WTC11 (cell line): ENCODE data around the gene EAPP. TPM values are rescaled to one million over a fixed set of nuclear protein-coding genes. Genes with fewer than 3 reads are reported as not detected.
A peak's percentile ranks its signal among the peaks of the same experiment; 100 is the strongest.
"Not testable (repeated sequence)": the region's sequence is repeated elsewhere in the genome, so short reads cannot be mapped to it uniquely, and the experiment has no call there.

Experiments used
- ATAC-seq: fragments of 200-7000 bp; cut with Tn5 transposase; 2 replicates; pipeline ENCODE4 v1.10.0; 2021; ENCODE audit warnings: mild to moderate bottlenecking, moderate library complexity
- CTCF ChIA-PET: fragments of 300-600 bp; sonication (Branson Sonifier 250); formaldehyde crosslinking; loops from one replicate; lab custom pipeline; 2021; ENCODE audit warnings: antibody characterized with exemption; lab: Charles Lee
- POLR2A ChIA-PET: fragments of 350-600 bp; sonication (Branson Sonifier 250); formaldehyde crosslinking; loops from one replicate; lab custom pipeline; 2021; ENCODE audit warnings: antibody characterized with exemption; lab: Charles Lee
- DNase-seq: peaks from one replicate; pipeline ENCODE4 v3.0.0; 2021; ENCODE audit warnings: low spot score
- H3K27ac Mint-ChIP-seq: 2 replicates; pipeline ENCODE4 v1.8.0; 2021; ENCODE audit warnings: mixed read lengths
- H3K27me3 Mint-ChIP-seq: 2 replicates; pipeline ENCODE4 v1.8.0; 2021; ENCODE audit warnings: low read depth, mild to moderate bottlenecking, moderate library complexity, mixed read lengths
- H3K36me3 Mint-ChIP-seq: 2 replicates; pipeline ENCODE4 v1.8.0; 2021; ENCODE audit warnings: mixed read lengths
- H3K4me1 Mint-ChIP-seq: 2 replicates; pipeline ENCODE4 v1.8.0; 2022; ENCODE audit warnings: mixed read lengths
- H3K4me3 Mint-ChIP-seq: 2 replicates; pipeline ENCODE4 v1.8.0; 2021; ENCODE audit warnings: mild to moderate bottlenecking, moderate library complexity, mixed read lengths
- H3K9me3 Mint-ChIP-seq: 2 replicates; pipeline ENCODE4 v1.8.0; 2021; ENCODE audit warnings: mixed read lengths
- CREB1 ChIP-seq: sonication (generic); formaldehyde crosslinking; IDR thresholded peaks from 2 replicates; pipeline ENCODE4 v1.8.0; 2023; ENCODE audit warnings: mild to moderate bottlenecking, missing genetic modification reagents
- EMX1 ChIP-seq: fragments of 250-450 bp; sonication (Bioruptor Pico); IDR thresholded peaks from 2 replicates; pipeline ENCODE4 v1.8.0; 2021; ENCODE audit warnings: mild to moderate bottlenecking
- GABPB1 ChIP-seq: sonication (generic); formaldehyde crosslinking; IDR thresholded peaks from 2 replicates; pipeline ENCODE4 v1.8.1; 2023; ENCODE audit warnings: mild to moderate bottlenecking, missing genetic modification reagents
- GRHL2 ChIP-seq: fragments of 250-450 bp; sonication (Bioruptor Pico); IDR thresholded peaks from 2 replicates; pipeline ENCODE4 v1.8.0; 2022; ENCODE audit warnings: mild to moderate bottlenecking, moderate library complexity; ENCODE audit not compliant: insufficient replicate concordance, severe bottlenecking
- GTF2I ChIP-seq: fragments of 250-450 bp; sonication (Bioruptor Pico); conservative IDR thresholded peaks from 2 replicates; pipeline ENCODE4 v1.4.0; 2021; ENCODE audit warnings: mild to moderate bottlenecking
- MXD4 ChIP-seq: fragments of 250-450 bp; sonication (Bioruptor Pico); IDR thresholded peaks from 2 replicates; pipeline ENCODE4 v1.8.0; 2021; ENCODE audit warnings: mild to moderate bottlenecking, moderate library complexity, borderline replicate concordance
- NFATC4 ChIP-seq: fragments of 250-450 bp; sonication (Bioruptor Pico); IDR thresholded peaks from 2 replicates; pipeline ENCODE4 v1.9.0; 2021; ENCODE audit warnings: mild to moderate bottlenecking
- NFE2L1 ChIP-seq: sonication (generic); formaldehyde crosslinking; IDR thresholded peaks from 2 replicates; pipeline ENCODE4 v1.8.1; 2023; ENCODE audit warnings: missing genetic modification reagents
- NFYB ChIP-seq: sonication (generic); formaldehyde crosslinking; conservative IDR thresholded peaks from 2 replicates; pipeline ENCODE4 v1.8.0; 2022; ENCODE audit warnings: low read depth, missing genetic modification reagents
- NR1H2 ChIP-seq: sonication (generic); formaldehyde crosslinking; IDR thresholded peaks from 2 replicates; pipeline ENCODE4 v1.9.0; 2021; ENCODE audit warnings: mild to moderate bottlenecking, moderate library complexity, missing genetic modification reagents
- SOX15 ChIP-seq: fragments of 250-450 bp; sonication (Bioruptor Pico); IDR thresholded peaks from 2 replicates; pipeline ENCODE4 v1.9.0; 2021; ENCODE audit warnings: mild to moderate bottlenecking
- ZNF219 ChIP-seq: sonication (generic); formaldehyde crosslinking; IDR thresholded peaks from 2 replicates; pipeline ENCODE4 v1.8.0; 2023; ENCODE audit warnings: missing genetic modification reagents, mild to moderate bottlenecking, borderline replicate concordance
- total RNA-seq: library from RNA; stranded (reverse); gene quantifications from 3 replicates; pipeline ENCODE4 v1.2.3, GENCODE V29; 2021
- TF ChIP-seq, protein P1 (sequence below): fragments of 250-450 bp; sonication (Bioruptor Pico); IDR thresholded peaks from 2 replicates; pipeline ENCODE4 v1.9.0; 2021; ENCODE audit warnings: moderate library complexity, mild to moderate bottlenecking, inconsistent platforms, borderline replicate concordance
- TF ChIP-seq, protein P2 (sequence below): sonication (generic); formaldehyde crosslinking; IDR thresholded peaks from 2 replicates; pipeline ENCODE4 v1.8.1; 2022; ENCODE audit warnings: low read depth, missing genetic modification reagents, borderline replicate concordance
- TF ChIP-seq, protein P3 (sequence below): sonication (generic); formaldehyde crosslinking; IDR thresholded peaks from 2 replicates; pipeline ENCODE4 v1.8.0; 2023; ENCODE audit warnings: missing genetic modification reagents, mild to moderate bottlenecking, borderline replicate concordance
- TF ChIP-seq, protein P4 (sequence below): sonication (generic); formaldehyde crosslinking; IDR thresholded peaks from 2 replicates; pipeline ENCODE4 v1.8.0; 2022; ENCODE audit warnings: mild to moderate bottlenecking, missing genetic modification reagents
- TF ChIP-seq, protein P5 (sequence below): sonication (generic); formaldehyde crosslinking; IDR thresholded peaks from 2 replicates; pipeline ENCODE4 v1.8.1; 2023; ENCODE audit warnings: mild to moderate bottlenecking, missing genetic modification reagents, moderate library complexity
- TF ChIP-seq, protein P6 (sequence below): sonication (generic); formaldehyde crosslinking; IDR thresholded peaks from 2 replicates; pipeline ENCODE4 v1.8.1; 2022; ENCODE audit warnings: low read depth, mild to moderate bottlenecking, moderate library complexity, missing genetic modification reagents, borderline replicate concordance
- TF ChIP-seq, protein P7 (sequence below): sonication (generic); formaldehyde crosslinking; IDR thresholded peaks from 2 replicates; pipeline ENCODE4 v1.8.1; 2023; ENCODE audit warnings: mild to moderate bottlenecking, missing genetic modification reagents

The EAPP gene
- total RNA-seq, 1 experiment from 2014 or later, result 24.9 TPM

DNA sequence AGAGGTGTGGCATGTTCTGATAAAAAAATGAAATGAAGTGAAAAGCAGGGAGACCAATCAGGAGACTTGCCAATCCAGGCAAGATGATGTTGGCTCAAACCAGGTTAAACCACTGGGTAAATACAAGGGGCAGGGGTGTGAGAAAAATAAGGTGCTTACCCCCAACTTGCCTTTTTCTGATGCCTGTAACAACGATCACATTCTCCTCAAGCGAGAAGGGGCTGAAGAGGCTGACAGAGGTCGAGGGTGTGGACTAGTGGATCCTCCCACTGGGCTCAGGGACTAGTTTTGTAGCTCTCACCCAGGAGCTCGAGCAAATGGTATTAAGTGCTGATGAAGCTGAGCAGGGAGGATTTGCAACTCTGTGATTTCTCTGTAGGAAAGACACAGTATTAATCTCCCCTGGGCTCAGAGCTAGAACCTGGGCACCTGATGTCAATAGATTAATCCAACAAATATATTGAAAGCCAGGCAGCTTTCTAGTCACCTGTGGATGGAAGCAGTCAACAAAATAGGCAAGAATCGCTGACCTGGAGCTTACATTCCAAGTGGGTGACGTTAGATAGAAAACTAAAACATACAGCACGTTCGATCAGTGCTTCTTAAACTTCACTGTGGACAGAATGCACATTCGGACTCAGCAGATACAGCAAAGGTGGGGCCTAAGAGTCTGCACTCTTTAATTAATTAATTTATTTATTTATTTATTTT lies 15.2 kb upstream of the EAPP start:
- ChIA-PET POLR2A (no interaction called here), CTCF (interaction anchor here (0.7 to 1.2 kb wide), 3 partner anchors 115 to 223 kb away, joined by 3 to 4 read pairs (median 3); no protein-coding TSS in a partner anchor)
- Mint-ChIP-seq H3K27ac (peak overlapping the region; percentile 78; the same call in 1 of the 2 replicates), H3K9me3 (no peaks in the 10 kb centered on the region), H3K27me3 (no peaks in the 10 kb centered on the region), H3K4me1 (peaks cover 10% of the 10 kb centered on the region), H3K4me3 (peak overlapping the region; percentile 49), H3K36me3 (no peaks in the 10 kb centered on the region)
- no peak for TF ChIP-seq NFE2L1 (CRISPR knock-in tag)
- ATAC-seq, result no peak
- no peak for DNase-seq

DNA sequence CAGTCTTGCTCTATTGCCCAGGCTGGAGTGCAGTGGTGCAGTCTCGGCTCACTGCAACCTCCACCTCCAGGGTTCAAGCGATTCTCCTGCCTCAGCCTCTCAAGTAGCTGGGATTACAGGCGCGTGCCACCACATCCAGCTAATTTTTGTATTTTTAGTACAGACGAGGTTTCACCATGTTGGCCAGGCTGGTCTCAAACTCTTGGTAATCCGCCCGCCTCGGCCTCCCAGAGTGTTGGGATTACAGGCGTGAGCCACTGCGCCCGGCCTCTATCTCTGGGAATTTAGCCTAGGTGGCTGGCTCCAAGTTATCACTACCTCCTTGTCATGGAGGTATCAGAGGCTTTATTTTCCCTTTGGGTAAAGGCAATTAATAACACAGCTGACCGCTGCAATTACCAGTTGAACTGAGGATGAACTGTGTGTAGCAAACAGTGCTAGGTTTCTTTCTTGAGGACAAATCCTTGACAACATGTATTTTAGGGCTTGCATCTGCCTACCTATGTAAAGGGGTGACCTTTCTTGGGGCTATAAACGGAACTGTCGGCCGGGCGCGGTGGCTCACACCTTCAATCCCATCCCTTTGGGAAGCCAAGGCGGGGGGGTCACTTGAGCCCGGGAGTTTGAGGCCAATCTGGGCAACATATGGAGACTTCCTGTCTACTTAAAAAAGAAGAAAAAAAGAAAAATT lies 9.9 kb upstream of the EAPP start:
- ATAC-seq, CTCF ChIA-PET, H3K36me3 Mint-ChIP-seq, H3K4me1 Mint-ChIP-seq, POLR2A ChIA-PET, H3K27me3 Mint-ChIP-seq, H3K27ac Mint-ChIP-seq, H3K9me3 Mint-ChIP-seq, H3K4me3 Mint-ChIP-seq, DNase-seq: not testable (repeated sequence)

DNA sequence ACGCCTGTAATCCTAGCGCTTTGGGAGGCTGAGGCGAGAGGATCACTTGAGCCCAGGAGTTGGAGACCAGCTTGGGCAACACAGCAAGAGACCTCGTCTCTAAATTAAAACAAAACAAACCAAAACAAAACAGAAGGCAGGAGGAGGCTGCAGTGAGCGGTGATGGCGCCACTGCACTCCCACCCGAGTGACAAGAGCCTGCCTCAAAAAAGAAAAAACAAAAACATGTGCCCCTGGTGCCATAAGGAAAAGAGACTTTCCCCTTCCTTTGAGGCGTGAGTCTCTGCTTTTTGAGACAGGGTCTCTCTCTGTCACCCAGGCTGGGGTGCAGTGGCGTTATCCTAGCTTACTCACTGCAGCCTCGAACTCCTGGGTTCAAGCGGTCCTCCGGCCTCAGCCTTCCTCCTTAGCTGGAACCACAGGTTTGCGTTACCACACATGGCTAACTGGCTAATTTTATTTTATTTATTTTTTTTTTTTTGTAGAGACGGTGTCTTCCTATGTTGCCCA lies 9.0 kb upstream of the EAPP start:
- DNase-seq, result no peak
- TF ChIP-seq NFYB, result no peak
- TF ChIP-seq, protein P1, sequence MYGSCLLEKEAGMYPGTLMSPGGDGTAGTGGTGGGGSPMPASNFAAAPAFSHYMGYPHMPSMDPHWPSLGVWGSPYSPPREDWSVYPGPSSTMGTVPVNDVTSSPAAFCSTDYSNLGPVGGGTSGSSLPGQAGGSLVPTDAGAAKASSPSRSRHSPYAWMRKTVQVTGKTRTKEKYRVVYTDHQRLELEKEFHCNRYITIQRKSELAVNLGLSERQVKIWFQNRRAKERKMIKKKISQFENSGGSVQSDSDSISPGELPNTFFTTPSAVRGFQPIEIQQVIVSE, result no peak
- no peak for TF ChIP-seq CREB1 (CRISPR knock-in tag)
- no peak for TF ChIP-seq GABPB1 (CRISPR knock-in tag)
- no peak for TF ChIP-seq GTF2I (CRISPR knock-in tag)
- TF ChIP-seq, protein P2, sequence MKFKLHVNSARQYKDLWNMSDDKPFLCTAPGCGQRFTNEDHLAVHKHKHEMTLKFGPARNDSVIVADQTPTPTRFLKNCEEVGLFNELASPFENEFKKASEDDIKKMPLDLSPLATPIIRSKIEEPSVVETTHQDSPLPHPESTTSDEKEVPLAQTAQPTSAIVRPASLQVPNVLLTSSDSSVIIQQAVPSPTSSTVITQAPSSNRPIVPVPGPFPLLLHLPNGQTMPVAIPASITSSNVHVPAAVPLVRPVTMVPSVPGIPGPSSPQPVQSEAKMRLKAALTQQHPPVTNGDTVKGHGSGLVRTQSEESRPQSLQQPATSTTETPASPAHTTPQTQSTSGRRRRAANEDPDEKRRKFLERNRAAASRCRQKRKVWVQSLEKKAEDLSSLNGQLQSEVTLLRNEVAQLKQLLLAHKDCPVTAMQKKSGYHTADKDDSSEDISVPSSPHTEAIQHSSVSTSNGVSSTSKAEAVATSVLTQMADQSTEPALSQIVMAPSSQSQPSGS (CRISPR knock-in tag), result no peak
- TF ChIP-seq, protein P3, sequence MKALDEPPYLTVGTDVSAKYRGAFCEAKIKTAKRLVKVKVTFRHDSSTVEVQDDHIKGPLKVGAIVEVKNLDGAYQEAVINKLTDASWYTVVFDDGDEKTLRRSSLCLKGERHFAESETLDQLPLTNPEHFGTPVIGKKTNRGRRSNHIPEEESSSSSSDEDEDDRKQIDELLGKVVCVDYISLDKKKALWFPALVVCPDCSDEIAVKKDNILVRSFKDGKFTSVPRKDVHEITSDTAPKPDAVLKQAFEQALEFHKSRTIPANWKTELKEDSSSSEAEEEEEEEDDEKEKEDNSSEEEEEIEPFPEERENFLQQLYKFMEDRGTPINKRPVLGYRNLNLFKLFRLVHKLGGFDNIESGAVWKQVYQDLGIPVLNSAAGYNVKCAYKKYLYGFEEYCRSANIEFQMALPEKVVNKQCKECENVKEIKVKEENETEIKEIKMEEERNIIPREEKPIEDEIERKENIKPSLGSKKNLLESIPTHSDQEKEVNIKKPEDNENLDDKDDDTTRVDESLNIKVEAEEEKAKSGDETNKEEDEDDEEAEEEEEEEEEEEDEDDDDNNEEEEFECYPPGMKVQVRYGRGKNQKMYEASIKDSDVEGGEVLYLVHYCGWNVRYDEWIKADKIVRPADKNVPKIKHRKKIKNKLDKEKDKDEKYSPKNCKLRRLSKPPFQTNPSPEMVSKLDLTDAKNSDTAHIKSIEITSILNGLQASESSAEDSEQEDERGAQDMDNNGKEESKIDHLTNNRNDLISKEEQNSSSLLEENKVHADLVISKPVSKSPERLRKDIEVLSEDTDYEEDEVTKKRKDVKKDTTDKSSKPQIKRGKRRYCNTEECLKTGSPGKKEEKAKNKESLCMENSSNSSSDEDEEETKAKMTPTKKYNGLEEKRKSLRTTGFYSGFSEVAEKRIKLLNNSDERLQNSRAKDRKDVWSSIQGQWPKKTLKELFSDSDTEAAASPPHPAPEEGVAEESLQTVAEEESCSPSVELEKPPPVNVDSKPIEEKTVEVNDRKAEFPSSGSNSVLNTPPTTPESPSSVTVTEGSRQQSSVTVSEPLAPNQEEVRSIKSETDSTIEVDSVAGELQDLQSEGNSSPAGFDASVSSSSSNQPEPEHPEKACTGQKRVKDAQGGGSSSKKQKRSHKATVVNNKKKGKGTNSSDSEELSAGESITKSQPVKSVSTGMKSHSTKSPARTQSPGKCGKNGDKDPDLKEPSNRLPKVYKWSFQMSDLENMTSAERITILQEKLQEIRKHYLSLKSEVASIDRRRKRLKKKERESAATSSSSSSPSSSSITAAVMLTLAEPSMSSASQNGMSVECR, result no peak
- no peak for TF ChIP-seq EMX1 (CRISPR knock-in tag)
- no peak for TF ChIP-seq MXD4 (CRISPR knock-in tag)
- no peak for TF ChIP-seq ZNF219
- TF ChIP-seq SOX15, result no peak
- TF ChIP-seq, protein P4, sequence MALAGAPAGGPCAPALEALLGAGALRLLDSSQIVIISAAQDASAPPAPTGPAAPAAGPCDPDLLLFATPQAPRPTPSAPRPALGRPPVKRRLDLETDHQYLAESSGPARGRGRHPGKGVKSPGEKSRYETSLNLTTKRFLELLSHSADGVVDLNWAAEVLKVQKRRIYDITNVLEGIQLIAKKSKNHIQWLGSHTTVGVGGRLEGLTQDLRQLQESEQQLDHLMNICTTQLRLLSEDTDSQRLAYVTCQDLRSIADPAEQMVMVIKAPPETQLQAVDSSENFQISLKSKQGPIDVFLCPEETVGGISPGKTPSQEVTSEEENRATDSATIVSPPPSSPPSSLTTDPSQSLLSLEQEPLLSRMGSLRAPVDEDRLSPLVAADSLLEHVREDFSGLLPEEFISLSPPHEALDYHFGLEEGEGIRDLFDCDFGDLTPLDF (CRISPR knock-in tag), result no peak
- TF ChIP-seq NFATC4 (CRISPR knock-in tag), result no peak
- TF ChIP-seq, protein P5, sequence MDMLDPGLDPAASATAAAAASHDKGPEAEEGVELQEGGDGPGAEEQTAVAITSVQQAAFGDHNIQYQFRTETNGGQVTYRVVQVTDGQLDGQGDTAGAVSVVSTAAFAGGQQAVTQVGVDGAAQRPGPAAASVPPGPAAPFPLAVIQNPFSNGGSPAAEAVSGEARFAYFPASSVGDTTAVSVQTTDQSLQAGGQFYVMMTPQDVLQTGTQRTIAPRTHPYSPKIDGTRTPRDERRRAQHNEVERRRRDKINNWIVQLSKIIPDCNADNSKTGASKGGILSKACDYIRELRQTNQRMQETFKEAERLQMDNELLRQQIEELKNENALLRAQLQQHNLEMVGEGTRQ, result no peak
- no peak for TF ChIP-seq GRHL2 (CRISPR knock-in tag)
- TF ChIP-seq, protein P6, sequence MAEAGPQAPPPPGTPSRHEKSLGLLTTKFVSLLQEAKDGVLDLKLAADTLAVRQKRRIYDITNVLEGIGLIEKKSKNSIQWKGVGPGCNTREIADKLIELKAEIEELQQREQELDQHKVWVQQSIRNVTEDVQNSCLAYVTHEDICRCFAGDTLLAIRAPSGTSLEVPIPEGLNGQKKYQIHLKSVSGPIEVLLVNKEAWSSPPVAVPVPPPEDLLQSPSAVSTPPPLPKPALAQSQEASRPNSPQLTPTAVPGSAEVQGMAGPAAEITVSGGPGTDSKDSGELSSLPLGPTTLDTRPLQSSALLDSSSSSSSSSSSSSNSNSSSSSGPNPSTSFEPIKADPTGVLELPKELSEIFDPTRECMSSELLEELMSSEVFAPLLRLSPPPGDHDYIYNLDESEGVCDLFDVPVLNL (CRISPR knock-in tag), result no peak
- TF ChIP-seq, protein P7, sequence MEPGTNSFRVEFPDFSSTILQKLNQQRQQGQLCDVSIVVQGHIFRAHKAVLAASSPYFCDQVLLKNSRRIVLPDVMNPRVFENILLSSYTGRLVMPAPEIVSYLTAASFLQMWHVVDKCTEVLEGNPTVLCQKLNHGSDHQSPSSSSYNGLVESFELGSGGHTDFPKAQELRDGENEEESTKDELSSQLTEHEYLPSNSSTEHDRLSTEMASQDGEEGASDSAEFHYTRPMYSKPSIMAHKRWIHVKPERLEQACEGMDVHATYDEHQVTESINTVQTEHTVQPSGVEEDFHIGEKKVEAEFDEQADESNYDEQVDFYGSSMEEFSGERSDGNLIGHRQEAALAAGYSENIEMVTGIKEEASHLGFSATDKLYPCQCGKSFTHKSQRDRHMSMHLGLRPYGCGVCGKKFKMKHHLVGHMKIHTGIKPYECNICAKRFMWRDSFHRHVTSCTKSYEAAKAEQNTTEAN (CRISPR knock-in tag), result no peak
- TF ChIP-seq NR1H2 (CRISPR knock-in tag), result no peak
- POLR2A ChIA-PET, result interaction anchor here (0.6 kb wide), 1 partner anchor 262 kb away, joined by 3 read pairs; no protein-coding TSS in a partner anchor
- CTCF ChIA-PET, result no interaction called here
- Mint-ChIP-seq H3K27ac (no peak overlapping the region), H3K27me3 (no peaks in the 10 kb centered on the region), H3K9me3 (no peaks in the 10 kb centered on the region), H3K4me3 (no peak overlapping the region), H3K36me3 (no peaks in the 10 kb centered on the region), H3K4me1 (no peaks in the 10 kb centered on the region)
- no peak for ATAC-seq
